Measurements from ENCODE around the gene NTN3. TPM values are rescaled to one million over a fixed set of nuclear protein-coding genes. Genes with fewer than 3 reads are reported as not detected.
"Not testable (repeated sequence)": the region's sequence is repeated elsewhere in the genome, so short reads cannot be mapped to it uniquely, and the experiment has no call there.

The NTN3 gene
- total RNA-seq, 1 experiment from 2014 or later = 0.24 TPM

- Histone ChIP-seq H3K27me3 (replicated peaks) (0 out of 2 replicates have a peak, but pooled peaks cover 3% of the 10 kb centered on the region), H3K27ac (no peak overlapping the region), H3K4me1 (replicated peaks) (peaks cover 52% of the 10 kb centered on the region), H3K36me3 (peaks cover 8% of the 10 kb centered on the region), H3K4me3 (peak overlapping the region; percentile 81), H3K9me3 (replicated peaks) (no peaks in the 10 kb centered on the region; the same call in 1 of the 2 replicates)
- no peak for DNase-seq (ENCODE audit: low read depth in 1 of 2, low spot score in 2 of 2)
These were observed 2.4 kb downstream of the NTN3 start for GRCh38 chr16:2473446-2473926.

- DNase-seq (ENCODE audit: low read depth in 1 of 2, low spot score in 2 of 2) = peak in 1 of 2 experiments; percentile 79
- Histone ChIP-seq H3K9me3 (replicated peaks) (no peaks in the 10 kb centered on the region; the same call in 1 of the 2 replicates), H3K4me3 (peak overlapping the region; percentile 81), H3K4me1 (replicated peaks) (peaks cover 44% of the 10 kb centered on the region), H3K36me3 (peaks cover 8% of the 10 kb centered on the region), H3K27ac (peak overlapping the region; percentile 51; the same call in 1 of the 2 replicates), H3K27me3 (replicated peaks) (0 out of 2 replicates have a peak, but pooled peaks cover 3% of the 10 kb centered on the region)
These were observed 3.1 kb downstream of the NTN3 start for GRCh38 chr16:2473999-2474876.

GRCh38 chr16:2474877-2475412, 3.8 kb downstream of the NTN3 start, which contains the start of gene TBC1D24:
Gene TBC1D24 (plus strand): TSS chr16:2475127. CDS start chr16:2496149, 21,022 bp downstream.
- Histone ChIP-seq H3K36me3 (peaks cover 8% of the 10 kb centered on the region), H3K9me3 (replicated peaks) (no peaks in the 10 kb centered on the region; the same call in 1 of the 2 replicates), H3K27ac (peak within 1 kb of the TSS; percentile 51; the same call in 1 of the 2 replicates), H3K27me3 (replicated peaks) (0 out of 2 replicates have a peak, but pooled peaks cover 3% of the 10 kb centered on the region), H3K4me3 (peak within 1 kb of the TSS; percentile 81), H3K4me1 (replicated peaks) (peaks cover 37% of the 10 kb centered on the region)
- peak; percentile 55 to 88 for DNase-seq (ENCODE audit: low read depth in 1 of 2, low spot score in 2 of 2)

DNA sequence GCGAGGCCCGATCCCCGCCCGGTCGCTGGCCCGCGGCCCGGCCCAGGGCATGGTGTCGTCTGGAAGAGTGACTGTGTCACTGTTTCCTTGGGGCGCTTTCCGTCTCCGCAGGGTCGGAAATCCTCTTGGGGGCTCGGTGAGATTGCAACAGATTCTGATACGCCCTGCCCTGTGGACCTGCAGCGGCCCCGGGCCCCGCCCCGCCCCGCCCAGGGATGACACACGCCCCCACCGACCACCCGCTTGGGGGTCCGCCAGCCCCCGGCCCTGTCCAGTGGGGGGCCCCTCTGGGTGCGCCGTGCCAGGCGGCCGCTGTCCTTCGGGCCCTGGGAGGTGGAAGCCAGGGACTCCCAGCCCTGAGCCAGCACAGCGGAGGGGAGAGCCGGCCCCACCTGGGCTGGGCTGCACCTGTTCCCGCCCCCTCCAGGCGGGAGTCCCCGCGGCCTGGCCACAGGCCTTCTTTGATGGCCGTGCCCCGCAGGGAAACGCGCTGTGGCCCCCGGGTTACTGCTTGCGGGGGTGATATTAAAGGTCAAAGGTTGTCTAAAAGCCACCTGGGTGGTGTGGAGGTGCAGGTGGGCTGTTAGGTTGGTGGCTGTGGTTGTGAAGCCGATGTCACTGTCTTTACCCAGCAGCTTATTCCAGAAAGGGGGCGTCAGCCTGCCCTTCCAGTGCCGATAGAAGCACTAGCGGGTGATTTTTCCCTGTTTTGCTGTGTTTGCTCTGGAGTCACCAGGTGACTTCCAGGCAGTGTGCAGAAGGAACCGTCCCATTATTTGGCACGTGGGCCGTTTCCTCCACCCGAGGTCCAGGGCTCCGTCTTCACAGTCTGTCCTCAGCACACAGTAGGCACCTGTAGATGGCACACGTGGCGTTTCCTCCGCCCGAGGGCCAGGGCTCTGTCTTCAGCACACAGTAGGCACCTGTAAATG, 4.6 kb downstream of the NTN3 start:
- Histone ChIP-seq H3K27ac (no peak overlapping the region), H3K9me3 (replicated peaks) (no peaks in the 10 kb centered on the region; the same call in 1 of the 2 replicates), H3K27me3 (replicated peaks) (0 out of 2 replicates have a peak, but pooled peaks cover 3% of the 10 kb centered on the region), H3K4me3 (peak overlapping the region; percentile 81), H3K4me1 (replicated peaks) (peaks cover 33% of the 10 kb centered on the region), H3K36me3 (peaks cover 8% of the 10 kb centered on the region)
- no peak for DNase-seq (ENCODE audit: low read depth in 1 of 2, low spot score in 2 of 2)

GRCh38 chr16:2476345-2476720, 5.2 kb downstream of the NTN3 start:
- DNase-seq (ENCODE audit: low read depth in 1 of 2, low spot score in 2 of 2) = no peak

GRCh38 chr16:2476741-2477140, 5.6 kb downstream of the NTN3 start:
- peaks cover 8% of the 10 kb centered on the region for H3K36me3 ChIP-seq
- peaks cover 25% of the 10 kb centered on the region for H3K4me1 ChIP-seq (replicated peaks)
- DNase-seq (ENCODE audit: low read depth in 1 of 2, low spot score in 2 of 2) = no peak
- no peak overlapping the region for H3K4me3 ChIP-seq
- H3K27ac ChIP-seq = no peak overlapping the region
- H3K9me3 ChIP-seq (replicated peaks) = no peaks in the 10 kb centered on the region; the same call in 1 of the 2 replicates
- H3K27me3 ChIP-seq (replicated peaks) = 0 out of 2 replicates have a peak, but pooled peaks cover 1% of the 10 kb centered on the region

More at GRCh38 chr16:2476345-2476720, 5.2 kb downstream of the NTN3 start:
- Histone ChIP-seq H3K4me3 (no peak overlapping the region), H3K36me3 (peaks cover 8% of the 10 kb centered on the region), H3K27me3 (replicated peaks) (0 out of 2 replicates have a peak, but pooled peaks cover 3% of the 10 kb centered on the region), H3K27ac (no peak overlapping the region), H3K9me3 (replicated peaks) (no peaks in the 10 kb centered on the region; the same call in 1 of the 2 replicates), H3K4me1 (replicated peaks) (peaks cover 29% of the 10 kb centered on the region)

GRCh38 chr16:2477327-2477726, 6.2 kb downstream of the NTN3 start:
- DNase-seq (ENCODE audit: low read depth in 1 of 2, low spot score in 2 of 2) = no peak
- Histone ChIP-seq H3K4me1 (replicated peaks) (peaks cover 19% of the 10 kb centered on the region), H3K27ac (no peak overlapping the region), H3K9me3 (replicated peaks) (no peaks in the 10 kb centered on the region; the same call in 1 of the 2 replicates), H3K4me3 (no peak overlapping the region), H3K36me3 (peaks cover 8% of the 10 kb centered on the region), H3K27me3 (replicated peaks) (no peaks in the 10 kb centered on the region)

DNA sequence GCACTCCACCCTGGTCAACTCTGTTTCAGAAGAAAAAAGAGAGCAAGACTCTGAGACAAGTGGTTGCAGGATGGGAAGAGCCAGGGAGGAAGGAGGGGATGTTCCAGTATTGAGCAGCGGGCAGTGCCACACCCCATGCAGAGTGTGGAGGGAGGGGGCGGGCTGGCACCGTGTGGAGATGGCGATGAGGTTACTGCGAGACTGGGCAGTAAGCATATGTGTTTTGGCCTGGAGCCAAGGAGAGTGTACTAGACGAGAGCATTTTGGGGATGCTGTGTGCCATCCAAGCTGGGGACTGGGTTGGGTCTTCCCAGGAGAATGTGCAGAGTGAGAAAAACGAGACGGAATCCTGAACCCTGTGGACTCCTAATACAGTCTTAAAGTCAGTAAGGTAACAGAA, 7.2 kb downstream of the NTN3 start:
- Histone ChIP-seq H3K4me3 (no peak overlapping the region), H3K27me3 (replicated peaks) (no peaks in the 10 kb centered on the region), H3K36me3 (peaks cover 8% of the 10 kb centered on the region), H3K9me3 (replicated peaks) (no peaks in the 10 kb centered on the region; the same call in 1 of the 2 replicates), H3K27ac (no peak overlapping the region), H3K4me1 (replicated peaks) (peaks cover 18% of the 10 kb centered on the region)
- DNase-seq (ENCODE audit: low read depth in 1 of 2, low spot score in 2 of 2) = no peak

DNA sequence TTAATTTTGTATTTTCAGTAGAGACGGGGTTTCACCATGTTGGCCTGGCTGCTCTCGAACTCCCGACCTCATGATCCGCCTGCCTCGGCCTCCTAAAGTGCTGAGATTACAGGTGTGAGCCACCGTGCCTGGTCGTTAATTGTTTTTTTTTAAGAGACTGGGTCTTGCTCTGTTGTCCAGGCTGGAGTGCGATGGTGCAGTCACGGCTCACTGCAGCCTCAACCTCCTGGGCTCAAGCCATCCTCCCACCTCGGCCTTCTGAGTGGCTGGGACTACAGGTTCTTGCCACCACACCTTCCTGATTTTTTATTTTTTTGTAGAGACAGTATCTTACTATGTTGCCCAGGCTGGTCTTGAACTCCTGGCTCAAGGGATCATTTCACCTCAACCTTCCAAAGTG, 8.9 kb downstream of the NTN3 start:
- H3K4me3 ChIP-seq; H3K4me1 ChIP-seq (replicated peaks); H3K9me3 ChIP-seq (replicated peaks); H3K27me3 ChIP-seq (replicated peaks); H3K36me3 ChIP-seq; DNase-seq (ENCODE audit: low read depth in 1 of 2, low spot score in 2 of 2); H3K27ac ChIP-seq: not testable (repeated sequence)

- H3K4me1 ChIP-seq (replicated peaks) = no peaks in the 10 kb centered on the region
- H3K9me3 ChIP-seq (replicated peaks) = no peaks in the 10 kb centered on the region
- DNase-seq (ENCODE audit: low read depth in 1 of 2, low spot score in 2 of 2) = no peak
- no peak overlapping the region for H3K4me3 ChIP-seq
- no peak overlapping the region for H3K27ac ChIP-seq
- H3K36me3 ChIP-seq = no peaks in the 10 kb centered on the region
- H3K27me3 ChIP-seq (replicated peaks) = no peaks in the 10 kb centered on the region
These were observed 9.9 kb downstream of the NTN3 start for GRCh38 chr16:2480948-2481347.

DNA sequence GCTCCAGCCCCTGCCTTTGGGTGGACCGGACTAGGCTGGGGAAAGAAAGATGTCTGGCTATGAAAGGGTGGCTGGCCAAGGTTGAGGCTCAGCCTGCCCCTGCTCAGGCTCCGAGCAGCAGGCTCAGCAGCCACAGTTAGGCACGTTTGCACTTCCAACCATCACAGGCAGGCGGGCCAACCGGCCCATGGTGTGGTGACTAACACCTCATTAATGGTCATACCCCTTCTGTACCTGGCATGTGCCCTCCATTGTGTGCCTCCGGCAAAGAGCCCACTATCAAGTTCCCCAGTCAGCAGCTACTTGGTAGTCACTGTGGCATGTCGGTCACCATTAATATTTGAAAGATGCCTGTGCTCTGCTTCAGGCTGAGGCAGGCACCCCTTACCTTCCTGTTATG, 10.6 kb downstream of the NTN3 start:
- no peak for DNase-seq (ENCODE audit: low read depth in 1 of 2, low spot score in 2 of 2)
- no peaks in the 10 kb centered on the region for H3K4me1 ChIP-seq (replicated peaks)
- no peak overlapping the region for H3K4me3 ChIP-seq
- H3K27ac ChIP-seq = no peak overlapping the region
- H3K36me3 ChIP-seq = no peaks in the 10 kb centered on the region
- no peaks in the 10 kb centered on the region for H3K9me3 ChIP-seq (replicated peaks)
- H3K27me3 ChIP-seq (replicated peaks) = no peaks in the 10 kb centered on the region

- no peak overlapping the region for H3K4me3 ChIP-seq
- no peaks in the 10 kb centered on the region for H3K36me3 ChIP-seq
- DNase-seq (ENCODE audit: low read depth in 1 of 2, low spot score in 2 of 2) = no peak
- H3K27ac ChIP-seq = no peak overlapping the region
- no peaks in the 10 kb centered on the region for H3K9me3 ChIP-seq (replicated peaks)
- H3K4me1 ChIP-seq (replicated peaks) = no peaks in the 10 kb centered on the region
- H3K27me3 ChIP-seq (replicated peaks) = no peaks in the 10 kb centered on the region
These were observed 11.2 kb downstream of the NTN3 start for GRCh38 chr16:2482249-2482648.

Data from SJSA1 (cell line).